ENCODE measurements around the gene ZNF790.

ZNF790 gene

GRCh38 chr19:36837906-36838783, at the start of gene ZNF790:
TSS of gene ZNF790 (minus strand) at chr19:36838387. CDS start at chr19:36825619, 12,768 bp downstream.
- DNase-seq, result peak; percentile 89

DNA sequence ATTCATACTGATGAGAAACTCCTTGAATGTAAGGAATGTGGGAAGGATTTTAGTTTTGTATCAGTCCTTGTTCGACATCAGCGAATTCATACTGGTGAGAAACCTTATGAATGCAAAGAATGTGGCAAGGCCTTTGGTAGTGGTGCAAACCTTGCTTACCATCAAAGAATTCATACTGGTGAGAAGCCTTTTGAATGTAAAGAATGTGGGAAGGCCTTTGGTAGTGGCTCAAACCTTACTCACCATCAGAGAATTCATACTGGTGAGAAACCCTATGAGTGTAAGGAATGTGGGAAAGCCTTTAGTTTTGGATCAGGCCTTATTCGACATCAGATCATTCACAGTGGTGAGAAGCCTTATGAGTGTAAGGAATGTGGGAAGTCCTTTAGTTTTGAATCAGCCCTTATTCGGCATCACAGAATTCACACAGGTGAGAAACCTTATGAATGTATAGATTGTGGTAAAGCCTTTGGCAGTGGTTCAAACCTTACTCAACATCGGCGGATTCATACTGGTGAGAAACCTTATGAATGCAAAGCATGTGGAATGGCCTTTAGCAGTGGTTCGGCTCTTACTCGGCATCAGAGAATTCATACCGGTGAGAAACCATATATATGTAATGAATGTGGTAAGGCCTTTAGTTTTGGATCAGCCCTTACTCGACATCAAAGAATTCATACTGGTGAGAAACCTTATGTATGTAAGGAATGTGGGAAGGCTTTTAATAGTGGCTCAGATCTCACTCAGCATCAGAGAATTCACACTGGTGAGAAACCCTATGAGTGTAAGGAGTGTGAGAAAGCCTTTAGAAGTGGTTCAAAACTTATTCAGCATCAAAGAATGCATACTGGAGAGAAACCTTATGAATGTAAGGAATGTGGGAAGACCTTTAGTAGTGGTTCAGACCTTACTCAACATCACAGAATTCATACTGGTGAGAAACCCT, 39.1 kb upstream of the ZNF790 start:
- no peak for DNase-seq

DNA sequence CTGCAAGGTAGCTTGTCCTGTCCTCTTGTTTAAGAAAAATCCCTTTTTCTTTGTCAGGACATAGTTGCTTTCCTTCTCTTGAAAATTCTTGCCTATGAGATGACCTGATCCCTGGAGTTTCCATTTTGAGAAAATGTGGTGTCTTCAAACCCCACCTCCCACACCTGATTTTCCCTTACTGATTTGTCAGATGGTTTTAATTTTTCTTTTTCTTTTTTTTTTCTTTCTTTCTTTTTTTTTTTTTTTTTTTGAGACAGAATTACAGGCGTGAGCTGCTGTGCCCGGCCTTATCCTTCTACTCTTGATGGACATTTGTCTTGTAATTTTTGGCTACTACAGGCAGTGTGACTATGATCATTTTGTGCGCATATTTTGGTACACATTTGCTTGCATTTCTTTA, 13.7 kb upstream of the ZNF790 start:
- DNase-seq, result no peak

- peak; percentile 91 for DNase-seq
Measured at GRCh38 chr19:36850559-36851442, 12.6 kb upstream of the ZNF790 start, which contains the start of gene ZNF345. TSS of gene ZNF345 (plus strand) at chr19:36850876. CDS start at chr19:36876831, 25,955 bp downstream.

DNA sequence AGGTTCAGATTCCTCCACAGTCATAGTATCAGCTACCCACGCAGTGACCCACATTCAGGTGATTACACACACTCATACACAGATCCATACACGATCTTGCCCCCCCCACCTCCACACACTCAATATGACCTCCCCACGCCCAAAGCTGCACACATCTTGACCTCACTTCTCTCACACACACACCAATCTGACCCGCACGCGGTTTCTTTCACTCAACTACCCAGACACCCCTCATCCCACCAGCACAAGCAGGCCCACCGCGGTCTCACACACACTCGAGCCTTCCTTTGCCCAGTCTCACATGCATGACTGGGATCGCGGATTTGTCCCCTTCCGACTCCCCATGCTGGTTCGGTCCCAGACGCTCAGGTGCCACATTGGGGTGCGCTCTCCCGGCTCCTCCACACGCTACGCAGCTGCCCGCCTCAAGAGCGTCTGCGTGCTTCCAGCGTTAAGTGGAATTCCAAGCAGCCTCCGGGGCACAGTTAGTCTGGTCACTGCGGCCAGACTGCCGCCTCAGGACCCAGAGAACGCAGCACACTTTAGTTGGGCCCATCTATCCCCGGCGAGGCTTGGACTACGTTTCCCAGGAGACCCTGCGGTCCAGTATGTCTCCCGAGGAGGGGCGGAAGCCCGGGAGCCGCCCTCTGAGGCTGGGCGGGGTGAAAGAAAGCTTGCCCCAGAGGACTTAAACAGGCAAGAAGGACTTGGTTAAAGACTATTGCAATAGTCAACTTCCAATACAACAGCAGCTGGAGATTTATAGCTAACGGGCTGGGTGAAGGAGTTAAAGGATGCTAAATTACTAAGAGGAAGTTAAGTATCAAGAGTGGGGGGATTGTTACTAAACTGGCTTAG, 11.7 kb upstream of the ZNF790 start:
- DNase-seq, result peak; percentile 90

DNA sequence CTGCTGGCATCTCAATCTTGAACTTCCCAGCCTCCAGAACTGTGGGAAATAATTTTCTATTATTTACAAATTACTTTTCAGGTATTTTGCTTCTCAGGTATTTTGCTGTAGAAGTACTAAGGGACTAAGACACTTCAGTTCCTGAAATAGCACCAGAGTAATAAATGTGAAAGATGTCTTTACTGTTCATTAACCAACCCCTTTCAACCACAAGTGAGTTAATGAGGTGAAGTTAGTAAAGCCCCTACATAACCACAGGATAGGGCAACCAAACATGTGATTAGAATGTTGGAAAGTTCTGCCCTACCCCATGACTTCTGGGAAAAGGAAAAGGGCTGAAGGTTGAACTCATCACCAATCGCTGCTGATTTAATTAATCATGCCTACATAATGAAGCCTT, 9.8 kb upstream of the ZNF790 start:
- no peak for DNase-seq

- DNase-seq, result no peak
Measured at GRCh38 chr19:36838784-36839324, 667 bp upstream of the ZNF790 start.

- DNase-seq, result peak; percentile 13
Measured at GRCh38 chr19:36837176-36837905, 846 bp downstream of the ZNF790 start.

DNA sequence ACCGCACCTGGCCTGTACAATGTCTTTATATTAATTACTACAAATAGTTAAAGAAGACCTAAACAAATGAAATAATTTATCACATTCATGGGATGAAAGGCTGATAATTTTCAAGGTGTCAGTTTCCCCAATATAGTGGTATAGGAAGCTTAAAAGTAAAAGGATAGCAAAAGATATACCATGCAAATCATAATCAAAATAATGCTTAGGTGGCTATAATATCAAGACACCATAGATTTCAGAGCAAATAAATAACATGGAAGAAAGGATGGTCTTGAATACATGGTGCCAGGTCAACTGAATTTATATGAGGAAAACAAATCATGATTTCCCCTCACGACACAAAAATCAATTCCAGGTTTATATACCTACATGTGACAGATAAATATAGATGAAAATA, 4.8 kb downstream of the ZNF790 start:
- DNase-seq, result no peak

DNA sequence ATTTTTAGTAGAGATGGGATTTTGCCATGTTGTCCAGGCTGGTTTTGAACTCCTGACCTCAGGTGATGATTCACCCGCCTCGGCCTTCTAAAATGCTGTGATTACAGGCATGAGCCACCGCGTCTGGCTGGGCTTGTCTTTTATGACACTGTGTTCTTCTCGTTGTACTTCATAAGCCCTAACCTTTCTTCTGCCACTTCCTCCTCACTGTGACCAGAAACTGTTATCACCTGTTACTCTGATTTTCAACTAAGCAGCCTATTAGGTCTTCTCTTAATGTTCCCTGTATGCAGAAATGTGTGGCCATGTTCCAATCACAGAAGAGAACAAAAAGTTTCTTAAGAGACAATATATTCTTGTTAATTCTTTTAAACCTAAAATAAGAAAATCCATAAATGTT, 16.4 kb downstream of the ZNF790 start:
- DNase-seq, result no peak

DNA sequence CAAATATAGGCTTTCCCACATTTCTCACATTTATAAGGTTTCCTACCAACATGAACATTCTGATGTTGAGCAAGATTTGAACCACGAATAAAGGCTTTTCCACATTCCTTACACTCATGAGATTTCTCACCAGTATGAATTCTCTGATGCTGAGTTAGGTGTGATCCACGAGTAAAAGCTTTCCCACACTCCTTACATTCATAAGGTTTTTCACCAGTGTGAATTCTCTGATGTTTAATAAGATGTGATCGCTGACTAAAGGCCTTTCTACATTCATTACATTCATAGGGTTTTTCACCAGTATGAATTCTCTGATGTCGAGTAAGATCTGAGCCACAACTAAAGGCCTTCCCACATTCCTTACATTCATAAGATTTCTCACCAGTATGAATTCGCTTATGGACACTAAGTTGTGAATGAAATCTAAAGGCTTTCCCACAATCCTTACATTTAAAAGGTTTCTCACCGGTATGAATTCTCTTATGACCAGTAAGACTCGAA, 19.0 kb downstream of the ZNF790 start:
- DNase-seq, result no peak

DNA sequence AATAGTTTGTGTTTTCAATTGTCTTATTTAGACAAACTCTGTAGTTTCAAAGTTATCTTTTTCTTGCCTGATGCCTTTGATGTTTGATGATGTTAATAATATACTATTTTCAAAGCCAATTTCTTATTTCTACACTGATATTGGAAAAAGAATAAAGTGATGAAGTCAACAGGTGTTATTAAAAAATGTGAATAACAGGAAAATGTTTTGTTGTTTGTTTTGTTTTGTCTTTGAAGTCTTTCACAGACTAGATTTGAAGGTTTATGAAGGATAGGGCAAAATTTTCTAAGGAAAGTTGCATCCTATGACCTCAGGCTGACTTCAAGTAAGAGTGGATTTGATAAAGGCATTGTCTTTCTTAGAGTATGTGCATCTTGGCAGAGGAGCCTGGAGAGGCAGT, 31.2 kb downstream of the ZNF790 start:
- DNase-seq, result no peak

- no peak for DNase-seq
Measured at GRCh38 chr19:36805364-36805763, 32.8 kb downstream of the ZNF790 start.

DNA sequence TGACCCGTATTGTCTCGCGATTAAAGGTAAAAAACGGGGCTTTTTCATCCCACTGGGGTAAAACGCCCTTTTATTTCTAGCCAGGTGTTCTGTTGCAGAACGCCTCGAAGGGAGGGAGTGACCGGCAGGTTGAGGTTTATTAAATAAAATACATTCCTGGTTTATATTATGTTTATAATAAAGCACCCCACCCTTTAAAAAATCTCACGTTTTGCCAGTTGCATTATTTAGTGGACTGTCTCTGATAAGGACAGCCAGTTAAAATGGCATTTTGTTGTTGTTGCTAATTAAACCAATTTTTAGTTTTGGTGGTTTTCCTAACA, 40.4 kb downstream of the ZNF790 start:
- no peak for DNase-seq

DNA sequence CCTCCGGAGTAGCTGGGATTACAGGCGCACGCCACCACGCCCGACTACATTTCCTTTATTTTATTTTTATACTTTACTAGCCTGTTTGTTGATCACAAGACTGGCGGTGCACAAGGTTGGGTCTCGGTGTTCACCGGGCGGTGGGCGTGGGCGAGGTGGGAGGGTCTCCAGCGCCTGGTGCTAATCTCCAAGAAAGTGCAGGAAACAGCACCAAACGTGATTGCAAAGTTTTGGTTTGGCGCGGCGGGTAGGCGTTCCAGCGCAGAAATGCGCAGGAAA, 41.5 kb downstream of the ZNF790 start:
- DNase-seq, result no peak

GRCh38 chr19:36791420-36792141, 46.6 kb downstream of the ZNF790 start:
- DNase-seq, result peak; percentile 19

- DNase-seq, result no peak
Measured at GRCh38 chr19:36775768-36776167, 62.4 kb downstream of the ZNF790 start.

DNA sequence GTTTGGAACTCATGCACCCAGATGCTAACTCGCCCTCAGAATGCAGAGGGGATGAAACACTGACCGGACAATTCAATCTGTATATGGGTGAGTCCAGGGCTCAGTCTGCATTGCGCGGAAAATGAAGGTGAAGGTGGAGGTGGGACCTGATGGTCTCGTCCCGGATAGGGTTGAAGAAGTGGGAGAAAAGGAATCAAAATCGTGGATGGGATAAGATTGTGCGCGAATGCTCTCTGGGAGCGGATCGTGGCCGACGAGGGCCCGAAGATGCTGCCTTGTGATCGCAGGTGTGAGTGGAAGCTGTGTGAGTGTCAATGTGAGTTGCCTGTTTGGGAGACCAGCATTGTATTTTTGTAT, 65.0 kb downstream of the ZNF790 start:
- no peak for DNase-seq

GRCh38 chr19:36772311-36773222, 65.6 kb downstream of the ZNF790 start, which contains the start of gene ZNF850:
TSS of gene ZNF850 (minus strand) at chr19:36772807. CDS start at chr19:36762606, 10,201 bp downstream.
- peak; percentile 94 for DNase-seq

Data from CD4-positive, alpha-beta T cell treated with Interleukin-12 subunit alpha and Interleukin-12 subunit beta, for 1 hour (primary cell).